GM18868 (cell line): ENCODE data around the gene XAGE1A.
"Not testable (repeated sequence)": the region's sequence is repeated elsewhere in the genome, so short reads cannot be mapped to it uniquely, and the experiment has no call there.

ENCODE experiments used
- ATAC-seq: cut with Tn5 transposase; IDR thresholded peaks from one replicate; pipeline ENCODE4 v1.9.1; 2021; ENCODE audit warnings: mild to moderate bottlenecking, moderate library complexity; ENCODE audit not compliant: unreplicated experiment

XAGE1A gene, protein sequence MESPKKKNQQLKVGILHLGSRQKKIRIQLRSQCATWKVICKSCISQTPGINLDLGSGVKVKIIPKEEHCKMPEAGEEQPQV

GRCh38 chrX:52495545-52496418 is at the start of gene XAGE1A:
Gene XAGE1A, plus strand, starts transcription at chrX:52495808. Its CDS starts 1,554 bp downstream, at chrX:52497362.
- ATAC-seq: not testable (repeated sequence)

DNA sequence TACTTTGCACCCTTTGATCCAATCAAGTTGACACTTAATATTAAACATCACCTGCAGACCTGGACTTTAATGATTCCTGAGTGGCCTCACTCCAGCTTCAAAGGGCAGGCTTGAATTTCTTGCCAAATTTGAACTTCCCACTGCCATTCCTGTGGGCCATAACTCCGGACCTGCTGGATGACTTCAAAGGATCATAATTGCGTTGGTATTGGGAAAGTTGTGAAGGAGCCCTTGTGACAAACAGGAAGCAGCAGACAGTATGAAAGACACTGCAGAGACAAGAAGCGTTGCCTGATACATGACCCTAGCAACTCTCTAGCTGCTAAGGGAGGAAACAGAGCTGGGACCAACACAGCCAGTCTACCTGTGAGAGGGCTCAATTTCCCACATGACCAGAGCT is 43.6 kb upstream of the XAGE1A start:
- ATAC-seq: not testable (repeated sequence)

- not testable (repeated sequence) for ATAC-seq
Observed at GRCh38 chrX:52471301-52471700, 24.3 kb upstream of the XAGE1A start.

DNA sequence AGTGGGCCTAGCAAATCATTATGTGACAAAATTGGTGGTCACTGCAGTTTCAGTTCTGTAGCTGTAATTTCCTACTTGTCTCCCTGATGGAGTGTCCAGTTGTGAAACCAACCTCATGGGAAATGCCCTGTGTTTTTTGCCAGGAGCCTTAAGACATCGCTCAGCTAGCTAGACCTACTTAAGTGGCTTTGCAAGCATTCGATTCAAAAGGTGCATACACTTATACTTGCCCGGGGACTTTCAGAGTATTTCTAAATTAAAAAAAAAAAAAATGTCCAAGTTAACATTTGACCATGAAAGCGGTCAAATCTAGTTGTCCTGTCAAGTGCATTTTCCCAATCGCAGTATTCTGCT is 788 bp downstream of the XAGE1A start:
- not testable (repeated sequence) for ATAC-seq

DNA sequence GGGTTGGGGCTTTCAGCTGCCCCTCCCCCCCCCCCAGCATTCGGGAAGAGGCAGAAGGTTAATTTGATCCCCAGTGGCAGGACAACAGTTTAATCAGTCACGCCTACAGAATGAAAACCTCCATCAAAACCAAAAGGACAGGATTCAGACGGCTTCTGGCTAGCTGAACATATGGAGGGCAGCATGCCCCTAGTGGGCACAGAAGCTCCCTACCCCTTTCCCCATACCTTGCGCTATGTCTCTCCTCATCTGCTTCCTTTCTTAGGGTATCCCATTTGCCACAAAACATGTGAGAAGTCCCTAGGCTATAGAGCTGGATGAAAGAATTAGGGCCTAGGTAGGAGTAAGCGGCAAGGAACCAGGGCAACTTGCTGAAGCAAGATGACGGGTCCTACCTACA is 5.8 kb downstream of the XAGE1A start:
- not testable (repeated sequence) for ATAC-seq

- ATAC-seq: no peak
Observed at GRCh38 chrX:52504551-52504950, 8.9 kb downstream of the XAGE1A start.

DNA sequence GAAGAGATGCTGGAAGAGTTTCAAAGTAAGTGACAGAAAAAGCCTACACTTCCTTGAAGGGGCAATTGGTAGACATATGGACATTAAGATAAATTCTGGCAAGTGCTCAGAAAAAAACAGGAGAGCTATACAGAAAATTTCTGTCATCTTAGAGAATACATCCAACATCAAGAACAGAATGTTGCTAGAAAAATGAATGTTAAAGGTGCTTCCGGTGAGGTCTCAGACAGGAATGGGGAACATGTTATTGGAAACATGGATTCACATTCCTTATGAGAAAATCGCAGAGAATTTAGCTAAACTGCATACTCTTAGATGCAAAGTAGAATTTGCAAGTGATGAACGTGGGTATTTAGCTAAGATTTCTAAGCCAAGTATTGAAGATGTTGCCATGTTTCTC is 11.7 kb downstream of the XAGE1A start:
- no peak for ATAC-seq

DNA sequence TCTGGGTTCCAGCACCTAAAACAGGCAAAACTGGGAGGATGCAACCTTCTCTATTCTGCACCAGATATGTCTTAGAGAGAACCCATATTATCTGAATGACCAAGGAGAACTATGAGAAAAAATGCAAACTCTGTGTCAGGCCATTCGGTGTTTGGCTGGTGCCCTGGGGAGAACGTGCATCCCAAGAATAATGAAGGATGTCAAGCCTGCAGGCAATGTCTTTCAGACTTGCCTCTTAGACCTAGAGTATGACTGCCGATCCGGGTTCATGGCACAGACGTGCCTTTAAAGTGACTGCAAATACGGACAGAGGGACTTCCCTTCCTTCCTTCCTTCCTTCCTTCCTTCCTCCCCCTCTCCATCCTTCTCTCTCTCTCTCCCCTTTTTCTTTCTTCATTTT is 14.3 kb downstream of the XAGE1A start:
- no peak for ATAC-seq

- not testable (repeated sequence) for ATAC-seq
Observed at GRCh38 chrX:52511126-52511525, 15.5 kb downstream of the XAGE1A start.

GRCh38 chrX:52516110-52516986 is 20.7 kb downstream of the XAGE1A start:
- ATAC-seq: not testable (repeated sequence)

DNA sequence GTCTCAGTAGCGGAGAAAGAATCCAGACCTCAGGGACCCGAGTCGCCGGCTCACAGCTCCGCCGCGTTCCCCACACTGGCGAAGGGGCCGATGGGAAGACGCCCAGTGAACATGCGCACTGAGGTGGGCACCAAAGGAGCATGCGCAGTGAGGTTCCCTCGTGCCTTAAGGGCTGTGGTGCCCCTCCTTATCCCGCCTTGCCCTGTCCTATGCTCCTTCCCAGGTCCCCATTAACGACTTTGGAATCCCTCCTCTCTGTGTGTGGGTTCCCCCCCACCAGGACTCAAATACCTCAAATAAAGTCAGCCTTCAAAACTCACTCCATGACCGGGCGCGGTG is 21.3 kb downstream of the XAGE1A start, which contains the start of gene XAGE1B:
Gene XAGE1B (minus strand): TSS at position 77 of the 339 bp plus-strand sequence. CDS start 1,536 bp downstream, outside the sequence.
- ATAC-seq: not testable (repeated sequence)

DNA sequence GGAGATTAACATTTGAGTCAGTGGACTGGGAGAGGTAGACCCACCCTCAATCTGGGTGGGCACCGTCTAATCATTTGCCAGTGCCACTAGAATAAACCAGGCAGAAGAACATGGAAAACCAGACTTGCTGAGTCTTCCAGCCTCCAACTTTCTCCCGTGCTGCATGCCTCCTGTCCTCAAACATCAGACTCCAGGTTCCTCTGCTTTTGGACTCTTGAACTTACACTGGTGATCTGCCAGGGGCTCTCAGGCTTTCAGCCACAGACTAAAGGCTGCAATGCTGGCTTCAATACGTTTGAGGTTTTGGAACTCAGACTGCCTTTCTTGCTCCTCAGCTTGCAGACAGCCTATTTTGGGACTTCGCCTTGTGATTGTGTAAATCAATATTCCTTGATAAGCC is 45.4 kb downstream of the XAGE1A start:
- not testable (repeated sequence) for ATAC-seq

GRCh38 chrX:52542311-52542710 is 46.7 kb downstream of the XAGE1A start:
- ATAC-seq: no peak

DNA sequence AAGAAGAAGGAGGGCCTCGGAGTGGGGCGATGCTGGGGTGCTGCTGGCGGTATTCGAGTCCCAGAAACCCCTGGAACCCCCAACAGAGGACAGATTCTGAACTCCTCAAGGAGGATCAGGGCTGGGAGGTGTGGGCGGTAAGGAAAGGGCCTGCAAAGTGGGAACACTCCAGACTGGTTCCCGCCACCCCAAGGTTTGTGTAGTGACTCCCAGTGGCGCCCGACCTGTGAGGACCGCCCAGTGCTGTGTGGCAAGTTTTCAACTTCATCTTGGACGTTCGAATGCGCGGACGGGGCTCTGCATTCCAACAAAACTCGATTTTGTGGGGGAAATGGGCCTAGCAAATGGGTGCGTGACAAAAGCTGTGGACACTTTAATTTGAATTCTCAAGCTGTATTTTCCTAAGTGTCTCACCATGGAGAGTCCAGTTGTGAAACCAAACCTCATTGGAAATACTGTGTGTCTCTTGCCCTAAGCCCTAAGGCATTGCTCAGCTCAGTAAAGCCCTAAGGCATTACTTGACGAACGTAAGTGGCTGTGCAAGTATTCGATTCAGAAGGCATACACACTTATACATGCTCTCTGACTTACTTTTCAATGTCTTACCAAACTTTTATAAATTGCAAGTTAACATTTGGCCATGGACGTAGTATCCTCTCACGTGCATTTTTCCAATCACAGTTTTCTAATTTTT is 48.7 kb downstream of the XAGE1A start:
- ATAC-seq: no peak

DNA sequence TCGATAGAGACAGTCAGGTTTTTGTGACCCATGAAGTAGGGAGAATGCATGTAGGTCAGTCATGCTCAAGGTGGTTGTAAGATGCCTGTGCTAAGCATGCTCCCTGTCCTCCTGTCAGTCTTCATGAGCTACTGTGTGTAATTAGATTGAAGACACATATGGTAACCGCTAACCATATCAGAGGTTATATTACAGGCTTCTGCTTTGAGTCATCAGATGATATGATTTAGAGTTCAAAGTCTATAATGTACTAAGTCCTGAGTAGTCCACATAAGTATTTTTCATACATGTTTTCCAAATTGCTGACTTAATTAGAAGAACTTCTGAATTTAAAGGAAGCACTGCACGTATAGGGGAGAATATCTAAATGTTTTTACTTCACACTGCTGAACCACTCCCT is 53.2 kb downstream of the XAGE1A start:
- not testable (repeated sequence) for ATAC-seq
